HepG2 (cell line): ENCODE data around the gene ACTN4. TPM values are rescaled to one million over a fixed set of nuclear protein-coding genes. Genes with fewer than 3 reads are reported as not detected.
A peak's percentile ranks its signal among the peaks of the same experiment; 100 is the strongest.

Source experiments
- CCDC6 ChIP-seq: sonication (generic); formaldehyde crosslinking; IDR thresholded peaks from 2 replicates; pipeline ENCODE4 v1.8.1; 2022; ENCODE audit warnings: mild to moderate bottlenecking, missing genetic modification reagents, moderate library complexity
- EZH2 ChIP-seq: conservative IDR thresholded peaks from 2 replicates; pipeline ENCODE4 v1.6.1; 2012; ENCODE audit warnings: mild to moderate bottlenecking, low read depth, low read length, moderate library complexity
- GMEB2 ChIP-seq: IDR thresholded peaks from 2 replicates; pipeline ENCODE4 v1.6.1; 2016; ENCODE audit warnings: missing biosample characterization, missing genetic modification reagents, low read depth
- JDP2 ChIP-seq: sonication (generic); formaldehyde crosslinking; IDR thresholded peaks from 2 replicates; pipeline ENCODE4 v1.8.1; 2022; ENCODE audit warnings: missing genetic modification reagents, borderline replicate concordance
- MED1 ChIP-seq: sonication (generic); formaldehyde crosslinking; IDR thresholded peaks from 2 replicates; pipeline ENCODE4 v1.4.0; 2020; ENCODE audit warnings: missing genetic modification reagents
- MNT ChIP-seq: fragments of 450-650 bp; IDR thresholded peaks from 2 replicates; pipeline ENCODE4 v1.6.1; 2016
- MXD3 ChIP-seq: IDR thresholded peaks from 2 replicates; pipeline ENCODE4 v1.6.1; 2016; ENCODE audit warnings: mild to moderate bottlenecking, missing biosample characterization, missing genetic modification reagents
- SAFB2 ChIP-seq: sonication (generic); formaldehyde crosslinking; IDR thresholded peaks from 2 replicates; pipeline ENCODE4 v1.5.1; 2020; ENCODE audit warnings: missing genetic modification reagents, low read depth, mild to moderate bottlenecking, borderline replicate concordance
- SCMH1 ChIP-seq: sonication (generic); formaldehyde crosslinking; IDR thresholded peaks from 2 replicates; pipeline ENCODE4 v1.9.0; 2021; ENCODE audit warnings: missing genetic modification reagents, mild to moderate bottlenecking, borderline replicate concordance
- SKI ChIP-seq: fragments of 450-650 bp; IDR thresholded peaks from one replicate; pipeline ENCODE4 v1.6.1; 2018; ENCODE audit warnings: mild to moderate bottlenecking; ENCODE audit not compliant: partially characterized antibody
- SNAPC5 ChIP-seq: sonication (generic); formaldehyde crosslinking; IDR thresholded peaks from 2 replicates; pipeline ENCODE4 v1.8.1; 2023; ENCODE audit warnings: mild to moderate bottlenecking, missing genetic modification reagents, borderline replicate concordance
- STAG1 ChIP-seq: sonication (generic); formaldehyde crosslinking; IDR thresholded peaks from 2 replicates; pipeline ENCODE4 v1.4.0; 2020; ENCODE audit warnings: missing genetic modification reagents
- ZBTB7A ChIP-seq: sonication (generic); formaldehyde crosslinking; IDR thresholded peaks from 2 replicates; pipeline ENCODE4 v1.8.0; 2022; ENCODE audit warnings: mild to moderate bottlenecking, missing genetic modification reagents
- ZNF136 ChIP-seq: sonication (generic); formaldehyde crosslinking; IDR thresholded peaks from 2 replicates; pipeline ENCODE4 v1.8.1; 2022; ENCODE audit warnings: low read depth, mild to moderate bottlenecking, moderate library complexity, missing genetic modification reagents
- ZNF33B ChIP-seq: sonication (generic); formaldehyde crosslinking; IDR thresholded peaks from 2 replicates; pipeline ENCODE4 v1.5.1; 2020; ENCODE audit warnings: mild to moderate bottlenecking, missing genetic modification reagents
- ZNF468 ChIP-seq: sonication (generic); formaldehyde crosslinking; IDR thresholded peaks from 2 replicates; pipeline ENCODE4 v1.8.0; 2022; ENCODE audit warnings: mild to moderate bottlenecking, moderate library complexity, missing genetic modification reagents
- ZNF496 ChIP-seq: sonication (generic); formaldehyde crosslinking; IDR thresholded peaks from 2 replicates; pipeline ENCODE4 v1.8.1; 2023; ENCODE audit warnings: mild to moderate bottlenecking, moderate library complexity, missing genetic modification reagents; ENCODE audit not compliant: insufficient replicate concordance
- ZNF616 ChIP-seq: sonication (generic); formaldehyde crosslinking; IDR thresholded peaks from 2 replicates; pipeline ENCODE4 v1.5.0; 2020; ENCODE audit warnings: low read depth, mild to moderate bottlenecking, missing genetic modification reagents
- ZNF639 ChIP-seq: conservative IDR thresholded peaks from 2 replicates; pipeline ENCODE4 v1.6.1; 2018; ENCODE audit warnings: missing genetic modification reagents
- polyA plus RNA-seq, 8 experiments: library from polyadenylated mRNA; depleted of rRNA in 3 of 8; stranded (reverse) in 7 of 8; unstranded in 1 of 8; fragments of >200 nt; fragmentation: Illumina TruSeq in 4 of 8; extraction: Trizol in 4 of 8; gene quantifications; 2 replicates each; pipeline versions ENCODE4 v1.2.1 to v1.2.3, GENCODE V29; 2011 to 2016; ENCODE audit warnings: low read depth in 4 of 8, missing spikeins in 1 of 8, mixed read lengths in 1 of 8; ENCODE audit not compliant: insufficient read depth in 1 of 8
- total RNA-seq, 5 experiments: library from RNA; depleted of rRNA; stranded (reverse); fragments of >200 nt; fragmentation: Illumina TruSeq; extraction: Trizol; gene quantifications; 2 replicates each; pipeline ENCODE4 v1.2.3, GENCODE V29; 2016; ENCODE audit warnings: low read depth in 1 of 5

Gene ACTN4
- total and polyA plus RNA-seq, 2 of the 13 experiments (the other 11 are each of a cell fraction or from before 2014, with no cell fraction given), result 171 to 192 TPM

GRCh38 chr19:38737281-38737865, 89.9 kb downstream of the ACTN4 start (continued):
- no peak for TF ChIP-seq GMEB2 (CRISPR knock-in tag)
- no peak for TF ChIP-seq ZNF639 (CRISPR knock-in tag)
- TF ChIP-seq ZNF496 (CRISPR knock-in tag), result no peak
- TF ChIP-seq MED1, result peak; percentile 27; the same call in 1 of the 2 replicates
- no peak for TF ChIP-seq SNAPC5
- no peak for TF ChIP-seq ZNF33B (CRISPR knock-in tag)
- no peak for TF ChIP-seq JDP2 (CRISPR knock-in tag)
- 0 out of 2 replicates have a peak, but pooled peaks have one; percentile 24 for TF ChIP-seq ZBTB7A
- TF ChIP-seq STAG1 (CRISPR knock-in tag), result peak; percentile 13; the same call in 1 of the 2 replicates
- TF ChIP-seq CCDC6 (CRISPR knock-in tag), result no peak
- TF ChIP-seq MNT, result no peak
- TF ChIP-seq ZNF136 (CRISPR knock-in tag), result no peak
- no peak for TF ChIP-seq ZNF468 (CRISPR knock-in tag)
- no peak for TF ChIP-seq ZNF616 (CRISPR knock-in tag)
- TF ChIP-seq SKI, result no peak
- no peak for TF ChIP-seq SCMH1 (CRISPR knock-in tag)
- TF ChIP-seq EZH2, result no peak
- no peak for TF ChIP-seq SAFB2
- TF ChIP-seq MXD3 (CRISPR knock-in tag), result no peak
